Mucosa of rectum (tissue), 2 donors: ENCODE results near the gene CCT8L2.
"Not testable (repeated sequence)": the region's sequence is repeated elsewhere in the genome, so short reads cannot be mapped to it uniquely, and the experiment has no call there.

Source experiments
- H3K27ac ChIP-seq, 2 donors: one replicate each; pipeline ENCODE4 v1.7.0; 2013; ENCODE audit warnings: inconsistent platforms in 2 of 2, low read depth in 2 of 2, low read length in 2 of 2
- H3K27me3 ChIP-seq, 2 donors: one replicate each; pipeline ENCODE4 v1.7.0; 2013; ENCODE audit warnings: low read length in 2 of 2; ENCODE audit not compliant: control insufficient read depth in 2 of 2, insufficient read depth in 2 of 2
- H3K36me3 ChIP-seq, 2 donors: one replicate each; pipeline ENCODE4 v1.7.0; 2013; ENCODE audit warnings: low read length in 2 of 2; ENCODE audit not compliant: control insufficient read depth in 2 of 2, insufficient read depth in 2 of 2
- H3K4me1 ChIP-seq, 2 donors: one replicate each; pipeline ENCODE4 v1.7.0; 2013; ENCODE audit warnings: low read length in 2 of 2, mild to moderate bottlenecking in 1 of 2; ENCODE audit not compliant: control insufficient read depth in 2 of 2, insufficient read depth in 2 of 2
- H3K4me3 ChIP-seq, 2 donors: one replicate each; pipeline ENCODE4 v1.7.0; 2013; ENCODE audit warnings: low read length in 2 of 2
- H3K9ac ChIP-seq, 2 donors: one replicate each; pipeline ENCODE4 v1.7.0; 2013; ENCODE audit warnings: low read length in 2 of 2, low read depth in 1 of 2, mild to moderate bottlenecking in 1 of 2
- H3K9me3 ChIP-seq, 2 donors: one replicate each; pipeline ENCODE4 v1.7.0; 2013; ENCODE audit warnings: low read length in 2 of 2; ENCODE audit not compliant: control insufficient read depth in 2 of 2
- donor health status: healthy.
- donor health status: Normal muscosa, but diverticular disease.

CCT8L2 gene

DNA sequence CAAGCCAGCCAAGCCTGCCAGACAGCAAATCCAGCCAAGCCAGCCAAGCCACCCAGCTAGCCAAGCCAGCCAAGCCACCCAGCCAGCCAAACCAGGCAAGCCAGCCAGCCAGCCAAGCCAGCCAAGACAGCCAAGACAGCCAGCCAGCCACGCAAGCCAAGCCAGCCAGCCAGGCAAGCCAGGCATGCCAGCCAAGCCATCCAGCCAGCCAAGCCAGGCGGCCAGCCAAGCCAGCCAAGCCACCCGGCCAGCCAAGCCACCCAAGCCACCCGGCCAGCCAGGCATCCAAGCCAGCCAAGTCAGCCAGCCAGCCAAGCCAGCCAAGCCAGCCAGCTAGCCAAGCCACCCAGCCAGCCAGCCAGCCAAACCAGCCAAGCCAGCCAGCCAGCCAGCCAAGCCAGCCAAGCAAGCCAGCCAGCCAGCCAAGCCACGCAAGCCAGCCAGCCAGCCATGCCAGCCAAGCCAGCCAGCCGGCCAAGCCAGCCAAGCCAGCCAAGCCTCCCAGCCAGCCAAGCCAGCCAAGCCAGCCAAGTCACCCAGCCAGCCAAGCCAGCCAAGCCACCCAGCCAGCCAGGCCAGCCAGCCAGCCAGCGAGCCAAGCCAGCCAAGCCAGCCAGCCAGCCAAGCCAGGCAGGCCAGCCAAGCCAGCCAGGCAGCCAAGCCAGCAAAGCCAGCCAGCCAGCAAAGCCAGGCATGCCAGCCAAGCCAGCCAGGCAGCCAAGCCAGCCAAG lies 26.0 kb downstream of the CCT8L2 start:
- not testable (repeated sequence) for H3K4me3 ChIP-seq, H3K27ac ChIP-seq, H3K9me3 ChIP-seq, H3K36me3 ChIP-seq, H3K9ac ChIP-seq, H3K4me1 ChIP-seq, H3K27me3 ChIP-seq

DNA sequence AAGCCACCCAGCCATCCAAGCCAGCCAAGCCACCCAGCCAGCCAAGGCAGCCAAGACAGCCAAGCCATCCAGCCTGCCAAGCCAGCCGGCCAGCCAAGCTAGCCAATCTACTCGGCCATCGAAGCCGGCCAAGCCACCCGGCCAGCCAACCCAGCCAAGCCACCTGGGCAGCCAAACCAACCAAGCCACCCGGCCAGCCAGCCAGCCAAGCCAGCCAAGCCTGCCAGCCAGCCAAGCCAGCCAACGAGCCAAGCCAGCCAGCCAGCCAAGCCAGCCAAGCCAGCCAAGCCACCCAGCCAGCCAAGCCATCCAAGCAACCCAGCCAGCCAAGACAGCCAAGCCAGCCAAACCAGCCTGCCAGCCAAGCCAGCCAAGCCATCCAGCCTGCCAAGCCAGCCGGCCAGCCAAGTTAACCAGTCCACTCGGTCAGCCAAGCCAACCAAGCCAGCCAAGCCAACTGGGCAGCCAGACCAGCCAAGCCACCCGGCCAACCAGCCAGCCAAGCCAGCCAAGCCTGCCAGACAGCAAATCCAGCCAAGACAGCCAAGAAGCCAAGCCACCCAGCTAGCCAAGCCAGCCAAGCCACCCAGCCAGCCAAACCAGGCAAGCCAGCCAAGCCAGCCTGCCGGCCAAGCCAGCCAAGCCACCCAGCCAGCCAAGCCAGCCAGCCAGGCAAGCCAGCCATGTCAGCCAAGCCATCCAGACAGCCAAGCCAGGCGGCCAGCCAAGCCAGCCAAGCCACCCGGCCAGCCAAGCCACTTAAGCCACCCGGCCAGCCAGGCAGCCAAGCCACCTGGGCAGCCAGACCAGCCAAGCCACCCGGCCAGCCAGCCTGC lies 26.8 kb downstream of the CCT8L2 start:
- not testable (repeated sequence) for H3K4me1 ChIP-seq, H3K4me3 ChIP-seq, H3K27me3 ChIP-seq, H3K9ac ChIP-seq, H3K36me3 ChIP-seq, H3K27ac ChIP-seq, H3K9me3 ChIP-seq

DNA sequence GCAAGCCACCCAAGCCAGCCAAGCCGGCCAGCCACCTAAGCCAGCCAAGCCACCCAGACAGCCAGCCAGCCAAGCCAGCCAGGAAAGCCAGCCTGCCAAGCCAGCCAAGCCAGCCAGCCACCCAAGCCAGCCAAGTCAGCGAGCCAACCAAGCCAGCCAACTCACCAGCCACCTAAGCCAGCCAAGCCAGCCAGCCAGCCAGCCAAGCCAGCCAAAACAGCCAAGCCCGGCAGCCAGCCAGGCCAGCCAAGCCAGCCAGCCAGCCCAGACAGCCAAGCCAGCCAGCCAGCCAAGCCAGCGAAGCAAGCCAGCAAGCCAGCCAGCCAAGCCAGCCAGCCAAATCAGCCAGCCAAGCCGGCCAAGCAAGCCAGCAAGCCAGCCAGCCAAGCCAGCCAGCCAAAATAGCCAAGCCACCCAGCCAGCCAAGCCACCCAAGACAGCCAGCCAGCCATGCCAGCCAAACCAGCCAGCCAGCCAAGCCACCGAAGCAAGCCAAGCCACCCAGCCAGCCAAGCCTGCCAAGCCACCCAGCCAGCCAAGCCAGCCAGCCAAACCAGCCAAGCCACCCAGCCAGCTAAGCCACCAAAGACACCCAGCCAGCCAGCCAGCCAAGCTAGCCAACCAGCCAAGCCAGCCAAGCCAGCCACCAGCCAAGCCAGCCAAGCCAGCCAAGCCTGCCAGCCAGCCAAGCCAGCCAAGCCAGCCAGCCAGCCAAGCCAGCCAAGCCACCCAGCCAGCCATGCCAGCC lies 27.6 kb downstream of the CCT8L2 start:
- H3K9ac ChIP-seq, H3K27me3 ChIP-seq, H3K27ac ChIP-seq, H3K4me3 ChIP-seq, H3K9me3 ChIP-seq, H3K36me3 ChIP-seq, H3K4me1 ChIP-seq: not testable (repeated sequence)

DNA sequence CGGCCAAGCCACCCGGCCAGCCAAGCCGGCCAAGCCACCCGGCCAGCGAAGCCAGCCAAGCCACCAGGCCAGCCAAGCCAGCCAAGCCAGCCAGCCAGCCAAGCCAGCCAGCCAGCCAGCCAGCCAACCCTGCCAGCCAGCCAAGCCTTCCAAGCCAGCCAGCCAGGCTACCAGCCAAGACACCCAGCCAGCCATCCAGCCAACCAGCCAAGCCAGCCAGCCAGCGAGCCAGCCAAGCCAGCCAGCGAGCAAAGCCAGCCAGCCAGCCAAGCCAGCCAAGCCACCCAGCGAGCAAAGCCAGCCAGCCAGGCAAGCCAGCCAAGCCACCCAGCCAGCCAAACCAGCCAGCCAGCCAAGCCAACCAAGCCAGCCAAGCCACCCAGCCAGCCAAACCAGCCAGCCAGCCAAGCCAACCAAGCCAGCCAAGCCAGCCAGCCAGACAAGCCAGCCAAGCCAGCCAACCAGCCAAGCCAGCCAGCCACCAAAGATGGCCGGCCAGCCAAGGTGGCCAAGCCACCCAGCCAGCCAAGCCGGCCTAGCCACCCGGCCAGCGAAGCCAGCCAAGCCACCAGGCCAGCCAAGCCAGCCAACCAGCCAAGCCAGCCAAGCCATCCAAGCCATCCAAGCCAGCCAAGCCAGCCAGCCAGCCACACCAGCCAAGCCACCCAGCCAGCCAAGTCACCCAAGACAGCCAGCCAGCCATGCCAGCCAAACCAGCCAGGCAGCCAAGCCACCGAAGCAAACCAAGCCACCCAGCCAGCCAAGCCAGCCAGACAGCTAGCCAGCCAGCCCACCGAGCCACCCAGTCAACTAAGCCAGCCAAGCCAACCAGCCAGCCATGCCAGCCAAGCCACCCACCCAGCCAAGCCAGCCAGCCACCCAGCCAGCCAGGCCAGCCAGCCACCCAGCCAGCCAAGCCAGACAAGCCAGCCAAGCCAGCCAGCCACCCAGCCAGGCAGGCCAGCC lies 28.8 kb downstream of the CCT8L2 start:
- no peak overlapping the region for H3K27ac ChIP-seq
- no peaks in the 10 kb centered on the region for H3K36me3 ChIP-seq
- H3K9ac ChIP-seq, result no peak overlapping the region
- no peak overlapping the region for H3K4me3 ChIP-seq
- no peaks in the 10 kb centered on the region for H3K4me1 ChIP-seq
- no peaks in the 10 kb centered on the region for H3K9me3 ChIP-seq
- no peaks in the 10 kb centered on the region for H3K27me3 ChIP-seq

DNA sequence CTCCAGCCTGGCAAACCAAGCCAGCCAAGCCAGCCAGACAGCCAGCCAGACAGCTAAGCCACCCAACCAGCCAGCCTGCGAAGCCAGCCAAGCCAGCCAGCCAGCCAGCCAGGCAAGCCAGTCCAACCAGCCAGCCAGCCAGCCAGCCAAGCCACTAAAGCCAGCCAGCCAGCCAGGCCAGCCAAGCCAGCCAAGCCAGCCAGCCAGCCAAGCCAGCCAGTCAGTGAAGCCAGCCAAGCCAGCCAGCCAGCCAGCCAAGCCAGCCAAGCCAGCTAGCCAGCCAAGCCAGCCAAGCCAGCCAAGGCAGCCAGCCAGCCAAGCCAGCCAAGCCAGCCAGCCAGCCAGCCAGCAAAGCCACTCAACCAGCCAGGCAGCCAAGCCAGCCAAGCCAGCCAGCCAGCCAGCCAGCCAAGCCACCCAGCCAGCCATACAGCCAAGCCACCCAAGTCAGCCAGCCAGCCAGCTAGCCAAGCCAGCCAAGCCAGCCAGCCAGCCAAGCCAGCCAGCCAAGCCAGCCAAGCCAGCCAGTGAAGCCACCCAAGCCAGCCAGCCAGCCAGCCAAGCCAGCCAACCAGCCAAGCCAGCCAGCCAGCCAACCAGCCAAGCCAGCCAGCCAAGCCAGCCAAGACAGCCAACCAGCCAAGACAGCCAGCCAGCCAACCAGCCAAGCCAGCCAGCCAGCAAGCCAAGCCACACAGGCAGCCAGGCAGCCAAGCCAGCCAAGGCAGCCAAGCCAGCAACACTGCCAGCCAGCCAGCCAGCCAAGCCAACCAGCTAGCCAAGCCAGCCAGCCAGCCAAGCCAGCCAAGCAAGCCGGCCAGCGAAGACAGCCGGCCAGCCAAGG lies 29.7 kb downstream of the CCT8L2 start:
- no peak overlapping the region for H3K27ac ChIP-seq
- no peaks in the 10 kb centered on the region for H3K36me3 ChIP-seq
- H3K9me3 ChIP-seq, result no peaks in the 10 kb centered on the region
- H3K4me3 ChIP-seq, result no peak overlapping the region
- no peaks in the 10 kb centered on the region for H3K4me1 ChIP-seq
- H3K9ac ChIP-seq, result no peak overlapping the region
- H3K27me3 ChIP-seq, result no peaks in the 10 kb centered on the region

DNA sequence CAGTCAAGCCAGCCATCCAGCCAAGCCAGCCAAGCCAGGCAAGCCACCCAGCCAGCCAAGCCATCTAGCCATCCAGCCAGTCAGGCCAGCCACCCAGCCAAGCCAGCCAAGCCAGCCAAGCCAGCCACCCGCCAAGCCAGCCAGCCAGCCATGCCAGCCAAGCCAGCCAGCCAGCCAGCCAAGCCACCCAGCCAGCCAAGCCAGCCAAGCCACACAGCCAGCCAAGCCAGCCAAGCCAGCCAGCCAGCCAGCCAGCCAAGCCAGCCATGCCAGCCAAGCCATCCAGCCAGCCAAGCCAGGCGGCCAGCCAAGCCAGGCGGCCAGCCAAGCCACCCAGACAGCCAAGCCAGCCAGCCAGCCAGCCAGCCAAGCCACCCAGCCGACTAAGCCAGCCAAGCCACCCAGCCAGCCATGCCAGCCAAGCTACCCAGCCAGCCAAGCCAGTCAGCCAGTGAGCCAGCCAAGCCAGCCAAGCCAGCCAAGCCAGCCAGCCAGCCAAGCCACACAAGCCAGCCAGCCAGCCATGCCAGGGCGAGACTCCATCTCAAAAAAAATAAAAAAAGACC lies 31.4 kb downstream of the CCT8L2 start:
- not testable (repeated sequence) for H3K27me3 ChIP-seq, H3K4me1 ChIP-seq, H3K9me3 ChIP-seq, H3K9ac ChIP-seq, H3K27ac ChIP-seq, H3K4me3 ChIP-seq, H3K36me3 ChIP-seq

DNA sequence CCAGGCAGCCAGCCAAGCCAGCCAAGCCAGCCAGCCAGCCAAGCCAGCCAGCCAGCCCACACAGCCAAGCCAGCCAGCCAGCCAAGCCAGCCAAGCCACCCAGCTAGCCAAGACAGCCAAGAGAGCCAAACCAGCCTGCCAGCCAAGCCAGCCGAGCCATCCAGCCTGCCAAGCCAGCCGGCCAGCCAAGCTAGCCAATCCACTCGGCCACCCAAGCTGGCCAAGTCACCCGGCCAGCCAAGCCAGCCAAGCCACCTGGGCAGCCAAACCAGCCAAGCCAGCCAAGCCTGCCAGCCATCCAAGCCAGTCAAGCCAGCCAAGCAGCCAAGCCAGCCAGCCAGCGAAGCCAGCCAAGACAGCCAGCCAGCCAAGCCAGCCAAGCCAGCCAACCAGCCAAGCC lies 32.0 kb downstream of the CCT8L2 start:
- not testable (repeated sequence) for H3K9ac ChIP-seq, H3K4me3 ChIP-seq, H3K36me3 ChIP-seq, H3K27ac ChIP-seq, H3K27me3 ChIP-seq, H3K9me3 ChIP-seq, H3K4me1 ChIP-seq

DNA sequence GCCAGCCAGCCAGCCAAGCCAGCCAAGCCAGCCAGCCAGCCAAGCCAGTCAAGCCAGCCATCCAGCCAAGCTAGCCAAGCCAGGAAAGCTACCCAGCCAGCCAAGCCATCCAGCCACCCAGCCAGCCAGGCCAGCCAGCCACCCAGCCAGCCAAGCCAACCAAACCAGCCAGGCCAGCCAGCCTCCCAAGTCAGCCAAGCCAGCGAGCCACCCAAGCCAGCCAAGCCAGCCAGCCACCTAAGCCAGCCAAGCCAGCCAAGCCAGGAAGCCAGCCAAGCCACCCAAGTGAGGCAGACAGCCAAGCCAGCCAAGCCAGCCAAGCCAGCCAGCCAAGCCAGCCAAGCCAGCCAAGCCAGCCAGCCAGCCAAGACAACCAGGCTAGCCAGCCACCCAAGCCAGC lies 32.6 kb downstream of the CCT8L2 start:
- not testable (repeated sequence) for H3K36me3 ChIP-seq, H3K27me3 ChIP-seq, H3K4me1 ChIP-seq, H3K4me3 ChIP-seq, H3K9ac ChIP-seq, H3K27ac ChIP-seq, H3K9me3 ChIP-seq
